NCI-H2196 treated with DMSO at 0.1 percent for 48 hours (cell line): Measurements from ENCODE around the gene SLCO3A1.
"Not testable (repeated sequence)": the region's sequence is repeated elsewhere in the genome, so short reads cannot be mapped to it uniquely, and the experiment has no call there.

Experiments
- DNase-seq: peaks from one replicate; lab custom pipeline; 2025; ENCODE audit not compliant: unreplicated experiment; lab: John Stamatoyannopoulos, UW

The SLCO3A1 gene

DNA sequence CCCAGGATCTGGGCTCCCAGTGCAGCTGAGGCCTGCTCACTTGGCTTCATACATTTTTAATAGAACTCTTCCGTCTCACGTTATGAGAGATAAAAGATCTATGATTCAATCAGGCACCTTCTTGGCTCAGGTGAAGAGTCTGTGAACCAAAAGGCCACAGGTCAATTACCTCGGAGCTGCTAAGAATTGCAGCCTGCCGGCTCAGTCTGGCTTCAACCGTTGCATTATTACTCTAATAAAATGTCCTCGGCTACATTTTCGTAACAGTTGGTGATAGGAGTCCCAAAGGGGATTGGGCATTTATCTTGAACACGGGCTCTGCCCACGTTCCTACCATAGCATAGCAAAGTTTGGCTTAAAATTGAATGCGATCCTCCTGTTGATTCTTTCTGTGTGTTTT, 176.3 kb downstream of the SLCO3A1 start:
- no peak for DNase-seq

DNA sequence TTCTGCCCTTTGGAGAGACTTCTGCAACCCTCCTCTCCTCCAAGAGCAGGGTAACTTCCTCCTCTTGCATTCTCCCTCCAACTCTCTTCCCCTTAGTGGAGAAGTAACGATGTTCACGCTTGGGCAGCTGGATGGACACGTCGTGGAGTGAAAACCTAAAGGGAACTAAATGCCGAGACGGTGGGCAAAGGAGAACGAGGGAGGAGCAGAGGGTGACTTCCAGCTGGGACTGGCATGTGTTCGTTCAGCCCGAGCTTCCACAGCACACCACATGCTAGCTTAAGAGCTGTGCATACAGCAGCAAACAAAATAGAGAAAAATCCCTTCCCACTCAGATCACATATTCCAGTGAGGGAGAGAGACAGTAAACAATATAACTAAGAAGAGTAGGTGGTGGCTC, 179.8 kb downstream of the SLCO3A1 start:
- no peak for DNase-seq

DNA sequence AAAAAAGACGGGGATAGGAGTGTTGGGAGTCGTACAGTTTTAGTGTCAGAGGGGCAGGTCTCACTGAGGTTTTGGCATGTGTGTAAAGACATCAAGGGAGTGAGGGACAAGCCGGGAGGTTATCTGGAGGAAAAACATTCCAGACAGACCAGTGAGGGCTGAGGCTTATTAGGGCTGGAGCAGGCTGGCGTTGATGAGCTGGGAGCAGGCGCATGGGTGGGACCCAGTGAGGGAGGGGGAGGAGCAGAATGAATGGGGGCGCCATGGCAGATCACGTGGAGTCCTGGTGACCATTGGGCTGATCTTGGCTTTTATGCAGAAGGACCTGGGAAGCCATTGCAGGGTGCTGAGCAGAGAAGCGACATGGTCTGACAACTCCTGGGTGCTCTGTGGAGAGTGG, 180.2 kb downstream of the SLCO3A1 start:
- no peak for DNase-seq

DNA sequence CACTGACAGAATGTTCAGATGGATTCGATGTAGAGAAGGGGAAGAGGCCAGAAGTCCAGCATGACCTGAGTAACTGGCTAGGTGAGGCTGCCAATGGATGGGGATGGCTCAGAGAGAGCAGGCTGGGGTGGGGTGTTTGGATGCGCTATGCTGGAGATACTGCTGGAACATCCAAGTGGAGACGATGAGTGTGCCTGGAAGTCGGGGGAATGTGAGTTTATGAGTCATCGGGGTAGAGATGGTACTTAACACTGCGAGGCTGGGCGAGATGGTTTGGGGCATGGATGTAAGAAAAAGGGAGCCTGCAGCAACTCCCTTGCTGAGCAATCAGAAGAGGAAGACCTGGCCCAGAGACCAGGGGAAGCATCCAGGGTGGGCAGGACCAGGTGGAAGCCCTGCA, 180.7 kb downstream of the SLCO3A1 start:
- no peak for DNase-seq

DNA sequence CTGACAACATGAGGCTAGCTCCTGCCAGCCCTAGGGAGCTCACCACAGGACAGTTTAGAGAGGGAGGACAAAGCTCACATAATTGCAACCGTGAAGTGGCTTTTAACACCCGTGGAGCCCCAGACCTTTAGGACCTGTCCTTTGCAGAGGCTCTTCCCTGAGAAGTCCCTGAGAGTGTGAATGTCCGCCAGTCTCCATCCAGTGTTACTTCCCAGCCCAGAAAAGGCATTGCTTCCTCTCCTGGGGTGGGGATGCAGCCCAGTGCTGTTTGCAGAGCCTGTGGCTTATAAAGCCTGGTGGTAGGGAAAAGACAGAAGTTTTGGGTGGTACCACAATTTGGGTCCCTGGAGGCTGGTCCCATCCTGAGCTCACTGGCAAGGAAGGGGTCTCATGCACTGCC, 182.0 kb downstream of the SLCO3A1 start:
- DNase-seq = no peak

DNA sequence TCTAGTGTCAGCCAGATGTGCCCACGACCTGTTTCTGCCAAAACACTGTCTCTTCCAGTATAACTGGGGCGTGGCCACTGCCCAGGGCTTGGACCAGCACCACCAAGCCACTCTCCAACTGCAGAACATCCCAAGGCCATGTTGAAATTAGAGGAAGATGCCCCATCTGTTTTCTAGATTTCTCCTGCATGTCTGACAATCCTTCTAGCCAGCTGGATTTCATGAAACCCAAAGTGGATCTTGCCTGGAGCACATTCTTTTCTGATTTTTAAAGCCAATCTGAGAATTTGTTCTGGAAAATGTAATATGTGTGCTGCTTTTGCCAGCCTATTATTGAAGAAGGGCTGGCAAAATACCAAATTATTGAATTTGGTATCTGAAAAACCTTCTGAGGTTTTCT, 182.5 kb downstream of the SLCO3A1 start:
- DNase-seq = no peak

DNA sequence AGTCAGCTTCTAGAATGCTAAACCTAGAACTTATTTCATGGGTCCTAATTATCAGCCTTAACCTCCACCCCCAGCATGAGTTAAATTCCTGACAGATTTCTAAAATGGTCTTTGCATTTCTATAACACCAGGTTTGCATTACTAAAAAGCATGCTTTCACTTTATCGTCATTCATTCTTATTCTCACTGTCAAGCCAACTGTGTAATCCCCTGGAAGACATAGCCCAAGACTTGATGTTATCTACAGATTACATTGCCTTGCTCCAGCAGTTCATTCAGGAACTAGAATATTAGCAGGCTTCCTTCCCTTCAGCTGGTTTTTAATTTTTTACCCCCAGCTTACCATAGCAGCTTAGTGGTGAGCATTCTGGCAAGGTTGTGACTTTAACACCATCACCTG, 184.0 kb downstream of the SLCO3A1 start:
- DNase-seq = no peak

DNA sequence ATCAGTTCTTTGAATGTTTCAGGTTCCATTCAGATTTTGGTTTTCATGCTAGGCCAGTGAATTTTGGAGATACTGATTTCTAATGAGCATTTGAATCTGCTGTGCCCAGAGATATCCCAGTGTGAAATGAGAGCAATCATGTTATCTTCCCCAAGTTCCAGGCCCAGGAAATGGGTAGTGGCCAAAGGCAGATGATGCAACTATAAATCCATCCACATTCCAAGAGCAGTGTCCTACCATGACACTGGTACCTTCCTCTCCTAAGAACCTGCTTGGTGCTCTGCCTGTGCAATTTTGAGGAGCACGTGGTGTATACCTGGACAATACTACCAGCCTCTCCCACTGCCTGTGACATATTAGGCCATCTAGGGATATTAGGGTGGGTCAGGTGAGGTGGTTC, 186.8 kb downstream of the SLCO3A1 start:
- DNase-seq = no peak

DNA sequence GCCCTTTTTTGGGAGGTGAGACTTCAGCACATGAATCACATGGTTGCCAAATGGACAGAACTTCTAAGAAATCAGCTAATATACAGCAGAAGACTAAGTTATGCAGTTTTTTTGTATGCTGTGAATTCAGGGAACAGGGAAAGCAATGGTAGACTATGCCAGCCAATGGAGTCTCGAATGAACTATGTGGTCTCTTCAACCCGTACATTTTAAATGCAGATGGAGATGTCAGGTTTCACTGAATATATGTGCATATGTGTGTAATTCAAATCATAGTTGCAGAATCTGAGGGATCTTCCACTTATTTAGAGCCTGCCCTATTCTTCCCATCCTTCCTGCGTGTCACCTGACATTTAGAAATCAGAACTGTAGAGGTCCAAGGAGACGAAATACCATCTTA, 187.9 kb downstream of the SLCO3A1 start:
- DNase-seq = no peak

DNA sequence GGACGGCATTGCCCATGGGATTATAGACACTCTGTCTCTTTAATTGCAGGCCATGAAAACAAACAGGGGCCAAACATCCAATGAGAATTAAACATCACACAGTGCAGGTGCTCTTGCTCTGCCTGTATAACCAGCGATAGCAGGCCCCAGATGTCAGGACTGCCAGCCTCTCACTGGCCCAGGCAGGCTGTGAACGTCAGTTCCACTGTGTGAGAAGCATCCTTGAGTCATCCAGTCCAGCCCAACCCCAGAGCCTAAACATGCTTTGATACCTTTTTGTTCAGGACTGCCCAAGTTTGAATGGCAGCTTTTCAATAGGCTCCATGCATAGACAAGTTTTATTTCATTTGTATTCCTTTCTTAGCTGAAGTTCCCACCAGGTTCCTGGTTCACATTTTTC, 189.8 kb downstream of the SLCO3A1 start:
- DNase-seq = no peak

DNA sequence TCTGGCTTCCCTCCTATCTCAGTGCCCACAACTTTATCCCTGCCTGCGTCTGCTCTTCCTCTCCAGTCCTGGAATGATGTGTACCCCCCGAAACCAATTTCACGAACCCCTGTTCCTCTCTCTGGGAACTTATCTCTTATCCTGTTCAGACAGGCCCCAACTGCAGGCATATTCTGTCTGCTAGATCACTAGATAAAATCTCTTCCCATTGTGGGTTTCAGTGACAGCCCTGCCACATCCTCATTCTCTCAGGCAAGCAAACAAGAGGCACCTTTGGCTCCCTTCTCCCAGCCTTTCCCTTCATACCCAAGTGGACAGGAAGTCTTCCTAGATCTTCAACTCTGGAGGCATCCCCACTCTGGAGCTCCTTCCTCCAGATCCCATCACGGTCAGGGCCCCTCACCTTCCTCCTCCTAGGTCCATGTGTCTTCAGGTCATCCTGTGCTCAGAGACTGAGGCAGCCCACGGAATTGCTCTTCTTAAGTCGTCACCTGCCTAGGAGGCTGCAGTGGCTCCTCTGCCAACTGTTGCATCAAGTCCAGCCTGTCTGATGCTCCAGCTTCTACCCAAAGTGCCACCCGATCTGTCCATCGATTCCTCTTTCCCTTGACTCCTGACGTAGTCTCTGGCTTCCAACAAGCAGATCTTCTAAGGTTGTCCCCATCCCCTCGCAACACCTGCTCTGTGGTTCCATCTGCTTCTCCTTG, 190.8 kb downstream of the SLCO3A1 start:
- no peak for DNase-seq

DNA sequence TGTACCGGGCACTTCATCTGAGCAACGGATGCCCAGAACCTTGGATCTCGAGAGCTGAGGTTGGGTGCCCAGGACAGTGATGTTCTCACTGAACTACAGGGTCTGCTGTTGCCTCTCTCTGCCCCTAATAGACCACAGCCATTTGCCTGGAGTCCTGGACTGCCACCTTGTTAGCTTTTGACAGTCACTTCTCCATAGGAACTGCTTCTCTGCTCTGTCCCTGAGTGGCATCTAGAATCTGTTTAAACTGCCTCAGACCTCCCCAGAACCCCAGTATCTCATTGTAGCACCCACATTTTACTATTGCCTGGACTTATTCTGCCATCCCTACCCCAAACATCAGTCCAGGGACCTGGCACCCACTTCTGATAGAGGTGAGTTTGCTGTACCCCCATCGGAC, 194.4 kb downstream of the SLCO3A1 start:
- DNase-seq = no peak

DNA sequence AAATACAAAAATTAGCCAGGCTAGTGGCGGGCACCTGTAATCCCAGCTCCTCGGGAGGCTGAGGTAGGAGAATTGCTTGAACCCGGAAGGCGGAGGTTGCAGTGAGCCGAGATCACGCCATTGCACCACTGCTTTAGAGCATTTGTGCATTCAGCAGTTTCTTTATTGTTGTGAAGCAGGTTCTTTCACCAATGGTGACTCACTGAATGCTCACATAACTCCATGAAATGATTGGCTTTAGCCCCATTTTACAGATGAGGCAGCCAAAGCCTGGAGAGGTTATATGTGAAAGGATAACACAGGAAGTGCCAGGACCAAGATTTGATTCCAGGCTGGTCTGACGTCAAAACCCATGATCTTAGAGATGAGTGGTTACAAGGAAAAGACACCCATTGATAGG, 195.2 kb downstream of the SLCO3A1 start:
- no peak for DNase-seq

DNA sequence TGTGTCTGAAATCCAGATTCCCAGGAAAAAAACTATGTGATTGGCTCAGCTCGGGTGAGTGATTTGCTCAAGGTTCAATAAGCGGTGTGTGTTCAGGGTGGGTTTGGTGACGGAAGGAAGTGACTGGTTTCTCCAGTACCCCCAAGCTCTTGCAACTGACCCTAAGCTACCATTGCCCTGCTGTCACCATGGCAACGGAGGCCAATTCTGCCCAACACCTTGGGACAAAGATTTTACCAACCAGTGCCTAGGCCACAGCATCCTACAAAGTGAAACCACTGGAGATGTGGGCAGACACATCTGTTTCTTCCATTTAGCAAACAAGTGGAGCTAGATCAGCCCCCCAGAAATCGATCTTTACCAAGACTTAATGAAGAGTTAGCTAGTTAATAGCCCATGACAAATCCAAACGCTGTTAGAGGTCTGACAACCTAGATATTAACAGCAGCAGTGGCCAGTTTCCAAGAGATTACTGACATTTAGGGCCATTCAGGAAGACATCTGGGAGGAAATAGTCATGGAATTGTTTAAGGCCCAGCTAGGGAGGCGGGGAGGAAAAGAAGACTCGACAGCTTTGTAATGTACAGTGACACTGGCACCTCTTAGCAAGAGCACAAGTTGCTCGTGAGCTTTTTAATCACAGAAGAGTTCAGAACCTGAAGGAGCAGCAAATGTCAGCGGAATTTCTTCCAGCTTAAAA, 195.9 kb downstream of the SLCO3A1 start:
- DNase-seq = no peak

DNA sequence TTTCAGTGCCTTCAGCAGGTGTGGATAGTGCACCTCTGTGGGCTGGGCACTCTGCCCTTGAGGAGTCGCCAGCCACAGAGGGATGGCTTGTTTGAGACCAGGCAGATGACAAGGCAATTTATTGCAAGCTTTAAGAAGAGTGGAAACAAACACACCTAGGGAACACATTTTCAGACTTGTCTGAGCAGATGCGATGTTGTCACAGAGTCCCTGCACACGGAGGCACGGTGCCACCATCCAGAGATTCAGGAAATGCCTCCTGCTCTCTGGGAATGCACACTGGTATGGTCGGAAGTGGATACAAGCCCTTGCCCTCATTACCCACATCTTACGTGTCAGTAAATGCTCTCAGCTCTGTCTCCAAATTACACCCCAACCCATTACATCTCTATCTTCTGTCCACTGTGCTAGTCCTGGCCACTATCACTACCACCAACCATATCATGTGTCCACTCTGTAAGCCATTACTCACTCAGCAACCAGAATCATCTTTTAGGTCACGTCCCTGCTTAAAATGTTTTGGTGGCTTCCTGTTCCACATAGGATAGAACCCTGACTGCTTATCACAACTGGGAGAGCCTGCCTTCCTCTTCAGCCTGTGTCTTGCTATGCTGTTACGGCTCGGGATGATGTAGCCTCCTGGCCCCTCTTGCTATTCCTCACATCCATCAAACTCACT, 196.9 kb downstream of the SLCO3A1 start:
- no peak for DNase-seq

DNA sequence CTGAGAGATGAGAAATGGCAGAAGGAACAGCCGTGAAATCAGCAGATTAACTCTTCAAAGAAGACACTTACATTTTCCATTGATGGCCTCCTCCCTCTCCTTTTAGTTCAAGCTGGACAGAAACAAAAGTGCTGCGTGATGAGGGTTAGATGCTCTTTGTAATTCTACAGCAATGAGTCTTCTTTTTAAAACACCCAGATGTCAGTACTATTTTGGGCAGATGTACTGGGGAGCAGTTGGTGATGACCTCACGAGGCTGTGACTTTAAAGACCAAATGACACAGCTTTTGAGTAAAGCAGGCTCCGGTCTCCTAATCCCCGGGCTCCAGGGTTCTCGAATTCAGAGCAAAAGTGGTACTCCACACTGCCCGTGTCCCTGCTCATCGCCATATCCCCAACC, 198.2 kb downstream of the SLCO3A1 start:
- DNase-seq = no peak

DNA sequence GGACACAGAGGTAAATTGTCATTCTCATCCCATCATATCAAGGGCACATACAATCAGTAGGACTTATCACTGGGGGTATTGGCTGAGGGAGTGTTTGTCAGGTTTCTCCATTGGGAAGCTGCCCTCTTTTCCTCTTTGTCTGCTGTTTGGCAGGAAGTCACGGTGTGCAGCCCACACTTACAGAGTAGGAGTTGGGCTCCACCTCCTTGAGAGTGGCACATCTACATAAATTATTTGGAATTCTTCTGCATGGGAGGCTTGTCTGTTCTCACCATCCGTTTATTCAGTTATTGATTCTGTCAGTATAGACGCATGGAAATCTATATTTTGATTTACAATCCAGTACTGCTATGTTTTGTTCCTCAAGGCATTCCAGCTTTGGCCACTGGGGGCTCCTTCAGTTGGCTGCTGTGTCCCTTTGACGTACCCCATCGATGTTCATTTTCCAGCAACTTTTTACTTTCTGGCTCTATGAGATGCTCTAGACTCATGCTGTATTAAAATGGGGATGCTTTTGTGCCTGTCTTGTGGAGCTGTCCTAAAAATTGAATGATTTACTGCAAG, 200.3 kb downstream of the SLCO3A1 start:
- no peak for DNase-seq

DNA sequence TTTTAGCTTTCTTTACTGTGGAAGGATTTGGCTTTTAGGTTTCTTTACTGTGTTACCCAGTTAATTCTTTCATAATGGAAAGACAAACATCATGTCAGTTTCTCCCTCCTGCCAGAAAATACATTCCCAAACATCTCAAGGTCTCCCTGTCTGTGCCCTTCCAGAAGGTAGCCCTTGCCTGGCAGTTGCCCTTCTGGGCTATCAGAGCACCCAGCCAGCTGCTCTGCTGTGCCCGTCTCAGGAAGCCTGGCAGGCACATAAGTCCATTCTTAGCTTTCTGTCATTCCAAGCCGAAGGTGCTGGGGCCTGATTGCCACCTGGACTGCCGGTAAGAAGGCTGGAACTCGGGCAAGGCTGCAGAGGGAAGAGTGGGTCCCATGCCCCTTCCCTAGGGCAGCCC, 203.4 kb downstream of the SLCO3A1 start:
- DNase-seq = no peak

DNA sequence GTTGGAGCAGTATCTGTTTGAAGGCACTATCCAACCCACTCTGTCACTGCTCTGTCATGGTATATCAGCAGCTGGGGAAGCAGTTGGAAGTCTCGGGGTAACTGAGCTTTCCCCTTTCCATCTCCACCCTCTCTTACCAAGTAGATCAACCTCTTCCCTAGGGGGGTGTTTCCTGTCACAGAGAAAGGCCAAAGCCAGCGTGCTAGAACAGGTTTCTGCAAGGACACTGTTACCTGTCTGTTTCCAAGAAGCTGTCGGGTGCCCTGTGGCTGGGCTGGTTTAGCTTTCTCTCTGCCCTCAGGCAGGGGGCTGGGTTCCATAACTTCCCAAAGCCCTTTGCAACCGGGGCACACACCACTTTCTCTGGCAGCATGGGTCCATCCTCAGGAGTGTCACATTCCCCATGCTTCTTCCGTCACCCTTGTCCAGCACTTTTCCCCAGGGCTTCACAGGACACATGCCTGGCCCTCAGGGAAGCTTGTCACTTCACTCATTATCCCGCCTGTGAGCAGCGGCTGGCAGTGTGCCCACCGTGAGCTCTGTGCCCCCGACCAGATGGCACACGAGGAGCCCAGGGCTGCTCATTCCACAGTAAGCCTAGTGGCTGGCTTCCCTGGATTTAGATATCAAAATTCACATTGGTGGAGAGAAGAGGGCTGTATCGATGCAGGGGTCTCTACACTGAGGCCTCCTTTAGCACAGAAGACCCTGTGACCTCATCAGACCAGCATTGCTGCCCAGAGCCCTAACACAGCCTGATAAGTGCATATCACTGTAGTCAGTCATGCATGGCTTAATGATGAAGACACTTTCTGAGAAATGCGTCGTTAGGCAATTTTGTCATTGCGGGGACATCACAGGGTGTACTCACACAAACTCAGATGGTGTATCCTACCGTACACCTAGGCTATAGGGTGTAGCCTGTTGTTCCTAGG, 205.8 kb downstream of the SLCO3A1 start:
- no peak for DNase-seq

DNA sequence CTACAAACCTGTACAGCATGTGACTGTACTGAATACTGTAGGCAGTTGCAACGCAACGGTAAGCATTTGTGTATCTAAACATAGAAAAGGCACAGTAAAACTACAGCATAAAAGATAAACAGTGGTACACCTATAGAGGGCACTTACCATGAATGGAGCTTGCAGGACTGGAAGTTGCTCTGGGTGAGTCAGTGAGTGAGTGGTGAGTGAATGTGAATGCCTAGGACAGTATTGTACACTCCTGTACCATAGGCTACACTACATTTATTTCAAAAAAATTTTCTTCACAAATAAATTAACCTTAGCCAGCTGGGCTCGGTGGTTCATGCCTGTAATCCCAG, 206.4 kb downstream of the SLCO3A1 start:
- DNase-seq = not testable (repeated sequence)
